Endothelial cell of umbilical vein (primary cell): Measurements from ENCODE around the gene TRIM14. TPM values are rescaled to one million over a fixed set of nuclear protein-coding genes. Genes with fewer than 3 reads are reported as not detected.
A peak's percentile ranks its signal among the peaks of the same experiment; 100 is the strongest.

Experiments used
- Bru-seq: library from RNA; stranded (reverse); fragments of 400-500 nt; gene quantifications from one replicate; lab custom pipeline; 2021; lab: Mats Ljungman, UMichigan
- BruChase-seq, 2 experiments: library from RNA; stranded (reverse); fragments of 400-500 nt; gene quantifications; one replicate each; lab custom pipeline; 2021; lab: Mats Ljungman, UMichigan
- BruUV-seq: library from RNA; stranded (reverse); fragments of 400-500 nt; replicated peaks from 2 replicates; lab custom pipeline; 2021; lab: Mats Ljungman, UMichigan
- CTCF ChIA-PET: fragments of 300-600, 350-600 bp; sonication (Branson Sonifier 250); formaldehyde crosslinking; loops from one replicate; lab custom pipeline; 2021; ENCODE audit warnings: antibody characterized with exemption, inconsistent platforms; lab: Charles Lee
- POLR2A ChIA-PET: fragments of 300-600, 350-600 bp; sonication (Branson Sonifier 250); formaldehyde crosslinking; loops from one replicate; lab custom pipeline; 2021; ENCODE audit warnings: antibody characterized with exemption, inconsistent platforms; lab: Charles Lee
- DNase-seq: peaks from one replicate; pipeline ENCODE4 v3.0.0-alpha.2; 2011; ENCODE audit warnings: low read depth, low spot score
- FAIRE-seq: peaks from 2 replicates; lab custom pipeline; 2011; peaks lifted over from hg19 to GRCh38; lab: Jason Lieb, UNC
- H2AFZ ChIP-seq: 2 replicates; pipeline ENCODE4 v1.6.0; 2012; ENCODE audit warnings: low read depth, low read length, control low read depth, inconsistent platforms
- H3K27ac ChIP-seq: 2 replicates; pipeline ENCODE4 v1.5.1; 2011; ENCODE audit warnings: low read depth, mild to moderate bottlenecking, control low read depth, low read length, moderate library complexity; ENCODE audit not compliant: insufficient read depth
- H3K27me3 ChIP-seq, 2 experiments: 2 replicates each; pipeline versions ENCODE4 v1.6.0 to v1.6.1; 2011; ENCODE audit warnings: low read length in 2 of 2, mixed read lengths in 1 of 2; ENCODE audit not compliant: control insufficient read depth in 2 of 2, insufficient read depth in 2 of 2
- H3K36me3 ChIP-seq, 2 experiments: 2 replicates in 1 of 2; 3 replicates in 1 of 2; pipeline ENCODE4 v1.5.1; 2011; ENCODE audit warnings: low read length in 2 of 2, mild to moderate bottlenecking in 1 of 2, moderate library complexity in 1 of 2; ENCODE audit not compliant: control insufficient read depth in 2 of 2, insufficient read depth in 2 of 2; ENCODE audit errors: extremely low read depth in 1 of 2
- H3K4me1 ChIP-seq: 3 replicates; pipeline ENCODE4 v1.5.1; 2011; ENCODE audit warnings: mild to moderate bottlenecking, low read length; ENCODE audit not compliant: control insufficient read depth, insufficient read depth; ENCODE audit errors: extremely low read depth
- H3K4me2 ChIP-seq: 2 replicates; pipeline ENCODE4 v1.6.1; 2011; ENCODE audit warnings: low read length, control low read depth, mixed read lengths; ENCODE audit not compliant: insufficient read depth
- H3K4me3 ChIP-seq, 3 experiments: fragments of 200-600 bp in 1 of 3; sonication (generic), shearing (Covaris generic) in 1 of 3; replicated peaks in 1 of 3; 2 replicates each; pipeline ENCODE4 v1.5.1; 2011 to 2016; ENCODE audit warnings: control low read depth in 3 of 3, low read length in 3 of 3, mild to moderate bottlenecking in 2 of 3, inconsistent platforms in 1 of 3, low read depth in 1 of 3, moderate library complexity in 1 of 3; ENCODE audit not compliant: insufficient read depth in 1 of 3
- H3K79me2 ChIP-seq: 2 replicates; pipeline ENCODE4 v1.6.0; 2012; ENCODE audit warnings: low read length, inconsistent platforms; ENCODE audit not compliant: control insufficient read depth, insufficient read depth
- H3K9ac ChIP-seq: replicated peaks from 2 replicates; pipeline ENCODE3; 2011; ENCODE audit warnings: low read length, control low read depth; ENCODE audit not compliant: insufficient read depth; ENCODE audit errors: extremely low read depth
- H3K9me1 ChIP-seq: replicated peaks from 3 replicates; pipeline ENCODE4 v1.6.0; 2011; ENCODE audit warnings: mild to moderate bottlenecking, low read length; ENCODE audit not compliant: control insufficient read depth, insufficient read depth; ENCODE audit errors: extremely low read depth
- H3K9me3 ChIP-seq: replicated peaks from 2 replicates; pipeline ENCODE4 v1.5.1; 2012; ENCODE audit warnings: low read length, inconsistent platforms; ENCODE audit not compliant: control insufficient read depth, insufficient read depth
- H4K20me1 ChIP-seq: replicated peaks from 2 replicates; pipeline ENCODE3; 2011; ENCODE audit warnings: mild to moderate bottlenecking, low read length; ENCODE audit not compliant: control insufficient read depth, insufficient read depth; ENCODE audit errors: extremely low read depth
- MYC ChIP-seq: IDR thresholded peaks from one replicate; pipeline ENCODE4 v1.6.1; 2011; ENCODE audit warnings: mild to moderate bottlenecking, low read depth, low read length
- dilution Hi-C: fragments of 300-500 bp; cut with MboI; formaldehyde crosslinking; loops from one replicate; pipeline ENCODE4 v1.15.0; 2019; ENCODE audit warnings: low sequenced_read_pairs; ENCODE audit not compliant: extremely low pct_ligation_motif_present
- intact Hi-C: fragments of 100-400 bp; cut with micrococcal nuclease; formaldehyde crosslinking; loops from one replicate; pipeline ENCODE4 v1.10.0; 2022
- long read RNA-seq: library from polyadenylated mRNA; stranded (forward); transcript quantifications from one replicate; pipeline ENCODE4 v2.0.0, GENCODE V29; 2021
- polyA minus RNA-seq, 3 experiments: library from RNA; depleted of rRNA, polyadenylated mRNA; stranded (reverse); fragments of >200 nt; gene quantifications; 1 replicate in 1 of 3; 2 replicates in 2 of 3; pipeline ENCODE4 v1.2.3, GENCODE V29; 2011
- polyA plus RNA-seq, 4 experiments: library from polyadenylated mRNA; depleted of rRNA in 3 of 4; stranded (reverse) in 3 of 4; unstranded in 1 of 4; fragments of >200 nt; gene quantifications; 2 replicates each; pipeline versions ENCODE4 v1.2.1 to v1.2.3, GENCODE V29; 2011 to 2012; ENCODE audit warnings: missing spikeins in 1 of 4
- total RNA-seq: library from RNA; stranded (reverse); gene quantifications from 2 replicates; pipeline ENCODE4 v1.2.3, GENCODE V29; 2021
- TF ChIP-seq, protein P1 (sequence below), 2 donors: IDR thresholded peaks; 1 replicate in 1 of 2; 2 replicates in 1 of 2; pipeline ENCODE4 v1.5.1; 2011; ENCODE audit warnings: low read length in 2 of 2, mild to moderate bottlenecking in 2 of 2, moderate library complexity in 2 of 2, control low read depth in 1 of 2, inconsistent platforms in 1 of 2, low read depth in 1 of 2; ENCODE audit not compliant: insufficient read depth in 1 of 2; ENCODE audit errors: extremely low read depth in 1 of 2

The TRIM14 gene, protein sequence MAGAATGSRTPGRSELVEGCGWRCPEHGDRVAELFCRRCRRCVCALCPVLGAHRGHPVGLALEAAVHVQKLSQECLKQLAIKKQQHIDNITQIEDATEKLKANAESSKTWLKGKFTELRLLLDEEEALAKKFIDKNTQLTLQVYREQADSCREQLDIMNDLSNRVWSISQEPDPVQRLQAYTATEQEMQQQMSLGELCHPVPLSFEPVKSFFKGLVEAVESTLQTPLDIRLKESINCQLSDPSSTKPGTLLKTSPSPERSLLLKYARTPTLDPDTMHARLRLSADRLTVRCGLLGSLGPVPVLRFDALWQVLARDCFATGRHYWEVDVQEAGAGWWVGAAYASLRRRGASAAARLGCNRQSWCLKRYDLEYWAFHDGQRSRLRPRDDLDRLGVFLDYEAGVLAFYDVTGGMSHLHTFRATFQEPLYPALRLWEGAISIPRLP
- total RNA-seq (7.1 and 10.7 TPM in 2 replicates), polyA plus RNA-seq (4.8 and 4.9 TPM in 2 replicates), polyA minus RNA-seq (3.6 and 3.9 TPM in 2 replicates), Bru-seq, nascent RNA (percentile 46 among the genes with signal in this experiment), BruChase-seq, experiment 1, labeled RNA remaining after a 6-hour chase (percentile 44 among the genes with signal in this experiment), BruChase-seq, experiment 2, labeled RNA remaining after a 2-hour chase (percentile 41 among the genes with signal in this experiment)
- 5.0 and 5.2 TPM in 2 replicates for polyA plus RNA-seq (2011; cell fraction: cytosol; rRNA removed)
- polyA plus RNA-seq (2011; cell fraction: nucleus; rRNA removed): 5.0 and 6.5 TPM in 2 replicates
- 9.2 and 9.5 TPM in 2 replicates for polyA plus RNA-seq (2012)
- polyA minus RNA-seq (2011; cell fraction: cytosol; rRNA and poly(A)+ RNA removed): 19.6 TPM
- polyA minus RNA-seq (2011; cell fraction: nucleus; rRNA and poly(A)+ RNA removed): 2.6 and 4.1 TPM in 2 replicates
- long read RNA-seq, full-length matches to known transcripts: 6 of 18 reads
- long read RNA-seq, partial matches to known transcripts: 4 of 18 reads
- long read RNA-seq, other reads (novel, unspliced or antisense): 8 of 18 reads

DNA sequence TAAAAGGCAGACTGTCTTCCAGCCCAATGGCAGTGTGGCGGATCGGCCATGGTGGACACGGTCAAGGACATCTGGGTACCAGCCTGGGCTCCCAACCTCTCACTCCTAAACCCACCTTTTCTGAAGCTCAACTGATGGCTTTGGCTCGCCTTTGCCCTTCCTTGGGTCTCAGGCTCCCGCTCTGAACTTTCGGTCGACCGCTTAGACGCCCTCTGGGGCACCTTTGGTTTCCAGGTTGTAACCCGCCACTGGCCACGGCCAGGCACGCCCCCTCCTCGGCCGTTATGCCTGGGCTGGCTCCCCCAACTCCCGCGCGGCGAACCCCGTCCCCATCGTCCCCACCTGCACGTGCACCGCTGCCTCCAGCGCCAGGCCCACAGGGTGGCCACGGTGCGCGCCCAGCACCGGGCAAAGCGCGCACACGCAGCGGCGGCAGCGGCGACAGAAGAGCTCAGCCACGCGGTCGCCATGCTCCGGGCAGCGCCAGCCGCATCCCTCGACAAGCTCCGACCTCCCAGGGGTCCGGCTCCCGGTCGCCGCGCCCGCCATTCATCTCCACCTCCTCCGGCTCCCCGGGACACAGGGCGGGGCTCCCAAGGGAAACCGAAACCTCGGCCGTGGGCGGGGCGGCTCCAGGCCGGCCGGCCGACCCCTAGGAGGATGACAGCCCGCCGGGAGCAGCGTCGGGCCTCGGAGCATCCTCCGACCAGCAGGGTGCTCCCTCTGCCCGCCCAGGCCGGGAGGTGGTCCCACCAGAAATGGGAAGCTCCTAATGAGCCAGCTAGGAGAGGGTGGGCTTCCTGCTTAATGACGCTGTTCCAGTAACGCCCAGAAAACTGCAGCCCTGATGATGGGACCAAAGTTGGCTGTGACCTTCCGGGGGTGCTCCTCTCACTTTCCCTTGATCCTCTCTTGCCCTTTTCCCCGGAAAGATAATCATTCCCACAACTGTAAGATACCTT lies at the start of gene TRIM14:
Gene TRIM14 (minus strand): TSS at position 583 of the 962 bp plus-strand sequence. CDS start 34 bp downstream, at position 549.
- no peaks in the 10 kb centered on the region for H4K20me1 ChIP-seq
- no TSS peak for BruUV-seq
- peak within 1 kb of the TSS; percentile 90 for H3K4me2 ChIP-seq
- no peaks in the 10 kb centered on the region for H3K9me1 ChIP-seq
- TF ChIP-seq, protein P1, sequence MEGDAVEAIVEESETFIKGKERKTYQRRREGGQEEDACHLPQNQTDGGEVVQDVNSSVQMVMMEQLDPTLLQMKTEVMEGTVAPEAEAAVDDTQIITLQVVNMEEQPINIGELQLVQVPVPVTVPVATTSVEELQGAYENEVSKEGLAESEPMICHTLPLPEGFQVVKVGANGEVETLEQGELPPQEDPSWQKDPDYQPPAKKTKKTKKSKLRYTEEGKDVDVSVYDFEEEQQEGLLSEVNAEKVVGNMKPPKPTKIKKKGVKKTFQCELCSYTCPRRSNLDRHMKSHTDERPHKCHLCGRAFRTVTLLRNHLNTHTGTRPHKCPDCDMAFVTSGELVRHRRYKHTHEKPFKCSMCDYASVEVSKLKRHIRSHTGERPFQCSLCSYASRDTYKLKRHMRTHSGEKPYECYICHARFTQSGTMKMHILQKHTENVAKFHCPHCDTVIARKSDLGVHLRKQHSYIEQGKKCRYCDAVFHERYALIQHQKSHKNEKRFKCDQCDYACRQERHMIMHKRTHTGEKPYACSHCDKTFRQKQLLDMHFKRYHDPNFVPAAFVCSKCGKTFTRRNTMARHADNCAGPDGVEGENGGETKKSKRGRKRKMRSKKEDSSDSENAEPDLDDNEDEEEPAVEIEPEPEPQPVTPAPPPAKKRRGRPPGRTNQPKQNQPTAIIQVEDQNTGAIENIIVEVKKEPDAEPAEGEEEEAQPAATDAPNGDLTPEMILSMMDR (IDR thresholded peaks at IDR 0.05; ENCODE audit: extremely low read depth in 1 of 2, insufficient read depth in 1 of 2, low read depth in 1 of 2, low read length in 2 of 2): peak in 1 of 2 donors; percentile 20
- TF ChIP-seq MYC: no peak
- dilution Hi-C loops (no loop called here), intact Hi-C loops (loop anchor here (1.0 to 2.0 kb wide), 4 partner anchors 62 to 196 kb away; partner anchors contain the start of gene CORO2A)
- POLR2A ChIA-PET: interaction anchor here (0.6 kb wide), 2 partner anchors 17 to 221 kb away, joined by 4 to 9 read pairs; no protein-coding TSS in a partner anchor
- CTCF ChIA-PET: interaction anchor here (0.7 to 1.6 kb wide), 9 partner anchors 8 to 657 kb away, joined by 3 to 7 read pairs (median 3); partner anchors contain the start of gene TBC1D2
- H3K36me3 ChIP-seq: no peaks in the 10 kb centered on the region
- no peaks in the 10 kb centered on the region for H3K79me2 ChIP-seq
- peak within 1 kb of the TSS; percentile 49 for H3K9ac ChIP-seq
- FAIRE-seq: peak; percentile 64
- H3K4me1 ChIP-seq: peaks cover 12% of the 10 kb centered on the region
- peak; percentile 57 for DNase-seq
- H3K27me3 ChIP-seq: no peaks in the 10 kb centered on the region
- no peaks in the 10 kb centered on the region for H3K9me3 ChIP-seq
- peak within 1 kb of the TSS; percentile 39 to 84 (median 62) for H3K4me3 ChIP-seq
- no peak within 1 kb of the TSS for H3K27ac ChIP-seq
- H2AFZ ChIP-seq: peak within 1 kb of the TSS; percentile 99
